ENCODE measurements around the gene ATP6V1C2. TPM values are rescaled to one million over a fixed set of nuclear protein-coding genes. Genes with fewer than 3 reads are reported as not detected.

Gene ATP6V1C2
- polyA plus RNA-seq, 3 donors: 0.03 TPM; not detected in 2

GRCh38 chr2:10755621-10756020 lies 34.2 kb downstream of the ATP6V1C2 start:
- H3K4me1 ChIP-seq (ENCODE audit: control insufficient read depth in 1 of 2, insufficient read depth in 2 of 2, low read length in 2 of 2): no peaks in the 10 kb centered on the region
- DNase-seq: no peak
- no peak overlapping the region for H3K27ac Mint-ChIP-seq
- H4K20me1 ChIP-seq (ENCODE audit: insufficient read depth, low read length): no peaks in the 10 kb centered on the region
- H3K27ac ChIP-seq (ENCODE audit: low read depth in 1 of 2, low read length in 2 of 2): no peak overlapping the region
- H3K27me3 Mint-ChIP-seq (ENCODE audit: low read depth in 3 of 3): peaks cover 4 to 11% (median 9%) of the 10 kb centered on the region in 3 donors
- no peaks in the 10 kb centered on the region for H3K36me3 Mint-ChIP-seq
- intact Hi-C loops (cut with micrococcal nuclease): no loop called here
- no peak overlapping the region for H3K9ac ChIP-seq (ENCODE audit: insufficient read depth, low read length, poor library complexity, severe bottlenecking)
- H3K4me3 ChIP-seq (replicated peaks in 1 of 3; ENCODE audit: low read depth in 2 of 3, low read length in 3 of 3): no peak overlapping the region
- no peak overlapping the region for H3K4me3 Mint-ChIP-seq
- no peaks in the 10 kb centered on the region for H3K36me3 ChIP-seq (replicated peaks in 1 of 2; ENCODE audit: control insufficient read depth in 1 of 2, insufficient read depth in 2 of 2, low read length in 2 of 2)
- peaks cover 0 to 1% (median 0%) of the 10 kb centered on the region in 7 donors for H3K9me3 Mint-ChIP-seq
- H3K4me1 Mint-ChIP-seq: peaks cover 2% of the 10 kb centered on the region
- H3K27me3 ChIP-seq (ENCODE audit: control insufficient read depth in 2 of 2, insufficient read depth in 2 of 2, low read length in 2 of 2): no peaks in the 10 kb centered on the region
- H3K9me3 ChIP-seq (replicated peaks in 1 of 2; ENCODE audit: control insufficient read depth in 1 of 2, insufficient read depth in 1 of 2, low read length in 2 of 2): no peaks in the 10 kb centered on the region
- WGBS (ENCODE audit: insufficient coverage): 89% methylated on average over 7 of the region's 7 CpGs
- H2AFZ ChIP-seq (ENCODE audit: insufficient read depth, low read depth, low read length, poor library complexity, severe bottlenecking): no peak overlapping the region
- TF ChIP-seq, protein P1, sequence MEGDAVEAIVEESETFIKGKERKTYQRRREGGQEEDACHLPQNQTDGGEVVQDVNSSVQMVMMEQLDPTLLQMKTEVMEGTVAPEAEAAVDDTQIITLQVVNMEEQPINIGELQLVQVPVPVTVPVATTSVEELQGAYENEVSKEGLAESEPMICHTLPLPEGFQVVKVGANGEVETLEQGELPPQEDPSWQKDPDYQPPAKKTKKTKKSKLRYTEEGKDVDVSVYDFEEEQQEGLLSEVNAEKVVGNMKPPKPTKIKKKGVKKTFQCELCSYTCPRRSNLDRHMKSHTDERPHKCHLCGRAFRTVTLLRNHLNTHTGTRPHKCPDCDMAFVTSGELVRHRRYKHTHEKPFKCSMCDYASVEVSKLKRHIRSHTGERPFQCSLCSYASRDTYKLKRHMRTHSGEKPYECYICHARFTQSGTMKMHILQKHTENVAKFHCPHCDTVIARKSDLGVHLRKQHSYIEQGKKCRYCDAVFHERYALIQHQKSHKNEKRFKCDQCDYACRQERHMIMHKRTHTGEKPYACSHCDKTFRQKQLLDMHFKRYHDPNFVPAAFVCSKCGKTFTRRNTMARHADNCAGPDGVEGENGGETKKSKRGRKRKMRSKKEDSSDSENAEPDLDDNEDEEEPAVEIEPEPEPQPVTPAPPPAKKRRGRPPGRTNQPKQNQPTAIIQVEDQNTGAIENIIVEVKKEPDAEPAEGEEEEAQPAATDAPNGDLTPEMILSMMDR (IDR thresholded peaks at IDR 0.05): no peak
- H3K4me2 ChIP-seq (replicated peaks; ENCODE audit: extremely low read depth, low read length, poor library complexity, severe bottlenecking): no peak overlapping the region
- no peaks in the 10 kb centered on the region for H3K79me2 ChIP-seq (ENCODE audit: insufficient read depth, low read length)

DNA sequence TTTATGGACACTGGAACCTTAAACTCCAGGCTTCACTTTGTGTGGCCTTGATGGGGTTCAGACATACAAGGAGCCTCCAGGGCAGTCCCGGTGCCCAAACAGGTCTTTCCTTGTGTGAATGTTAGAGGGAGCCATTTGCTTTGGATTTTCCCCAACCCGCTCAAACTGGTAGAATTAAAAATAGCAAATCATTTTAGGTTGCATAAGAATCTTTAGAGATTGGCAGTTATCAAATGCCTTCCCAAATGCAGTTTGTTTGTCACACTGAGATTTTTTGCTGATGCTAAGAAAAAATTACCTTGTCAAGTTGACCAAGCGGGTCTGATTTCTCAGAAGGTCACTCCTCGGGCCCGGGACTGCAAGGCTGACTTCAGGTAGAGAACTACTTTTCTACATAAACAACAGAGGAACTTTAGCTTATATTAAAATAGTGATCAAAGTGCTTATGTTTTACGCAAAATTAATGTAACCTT lies 36.4 kb downstream of the ATP6V1C2 start:
- WGBS (ENCODE audit: insufficient coverage): no CpG with 5 or more reads among the region's 6 CpGs
- H3K4me2 ChIP-seq (replicated peaks; ENCODE audit: extremely low read depth, low read length, poor library complexity, severe bottlenecking): no peak overlapping the region
- no peaks in the 10 kb centered on the region for H3K4me1 ChIP-seq (ENCODE audit: control insufficient read depth in 1 of 2, insufficient read depth in 2 of 2, low read length in 2 of 2)
- intact Hi-C loops (cut with micrococcal nuclease): no loop called here
- Mint-ChIP-seq H3K27me3 (ENCODE audit: low read depth in 3 of 3) (peaks cover 1 to 7% (median 3%) of the 10 kb centered on the region in 3 donors), H3K4me3 (no peak overlapping the region), H3K36me3 (no peaks in the 10 kb centered on the region), H3K27ac (no peak overlapping the region), H3K9me3 (no peaks in the 10 kb centered on the region), H3K4me1 (no peaks in the 10 kb centered on the region)
- no peak overlapping the region for H3K27ac ChIP-seq (ENCODE audit: low read depth in 1 of 2, low read length in 2 of 2)
- H4K20me1 ChIP-seq (ENCODE audit: insufficient read depth, low read length): no peaks in the 10 kb centered on the region
- no peaks in the 10 kb centered on the region for H3K36me3 ChIP-seq (replicated peaks in 1 of 2; ENCODE audit: control insufficient read depth in 1 of 2, insufficient read depth in 2 of 2, low read length in 2 of 2)
- no peaks in the 10 kb centered on the region for H3K9me3 ChIP-seq (replicated peaks in 1 of 2; ENCODE audit: control insufficient read depth in 1 of 2, insufficient read depth in 1 of 2, low read length in 2 of 2)
- no peak overlapping the region for H3K4me3 ChIP-seq (replicated peaks in 1 of 3; ENCODE audit: low read depth in 2 of 3, low read length in 3 of 3)
- DNase-seq: no peak
- H3K79me2 ChIP-seq (ENCODE audit: insufficient read depth, low read length): no peaks in the 10 kb centered on the region
- TF ChIP-seq, protein P1 (IDR thresholded peaks at IDR 0.05): no peak
- H3K27me3 ChIP-seq (ENCODE audit: control insufficient read depth in 2 of 2, insufficient read depth in 2 of 2, low read length in 2 of 2): no peaks in the 10 kb centered on the region
- no peak overlapping the region for H2AFZ ChIP-seq (ENCODE audit: insufficient read depth, low read depth, low read length, poor library complexity, severe bottlenecking)
- no peak overlapping the region for H3K9ac ChIP-seq (ENCODE audit: insufficient read depth, low read length, poor library complexity, severe bottlenecking)

Measured in CD14-positive monocyte (primary cell).